GM19324 (cell line): ENCODE data around the gene DPP3.

Source experiments
- ATAC-seq: cut with Tn5 transposase; IDR thresholded peaks from one replicate; pipeline ENCODE4 v1.9.1; 2021; ENCODE audit warnings: mild to moderate bottlenecking, moderate library complexity; ENCODE audit not compliant: unreplicated experiment, low FRiP score

Gene DPP3

DNA sequence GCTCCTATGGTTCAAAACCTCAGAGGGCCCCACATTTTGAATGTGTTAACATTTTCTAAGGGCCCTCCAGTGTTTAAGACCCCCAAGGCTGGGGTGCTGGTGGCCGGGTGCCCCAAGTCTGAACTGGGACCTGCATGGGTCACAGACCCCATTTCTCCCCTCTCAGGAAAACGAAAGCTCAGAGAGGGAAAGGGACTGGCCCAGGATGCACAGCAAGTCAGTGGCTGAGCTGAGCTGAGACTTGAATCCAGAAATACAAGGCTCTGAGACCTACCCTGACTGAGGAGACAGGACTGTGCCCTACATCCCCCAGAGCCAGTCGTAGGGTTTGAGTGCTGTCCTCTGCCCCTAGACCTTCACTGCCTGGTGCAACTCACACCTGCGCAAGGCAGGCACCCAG is 70.7 kb downstream of the DPP3 start:
- no peak for ATAC-seq

DNA sequence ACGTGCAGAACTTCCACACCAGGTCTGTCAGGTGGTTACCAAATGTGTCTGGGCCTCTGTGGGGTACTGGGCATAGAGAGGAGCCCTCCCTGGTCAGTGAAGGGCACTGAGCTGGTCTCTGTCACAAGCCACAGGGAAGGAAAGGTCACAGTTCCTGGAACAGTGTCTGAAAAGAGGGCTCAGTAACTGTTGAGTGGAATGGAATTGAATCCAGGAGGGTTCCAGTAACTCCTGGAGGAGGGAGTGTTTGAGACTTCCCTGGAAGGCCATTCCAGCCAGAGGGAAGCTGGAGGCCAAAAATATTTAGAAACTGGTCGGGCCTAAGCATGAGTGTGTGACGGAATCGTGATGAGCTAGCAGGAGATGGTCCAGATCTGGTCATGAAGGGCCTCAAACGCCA is 74.4 kb downstream of the DPP3 start:
- no peak for ATAC-seq

DNA sequence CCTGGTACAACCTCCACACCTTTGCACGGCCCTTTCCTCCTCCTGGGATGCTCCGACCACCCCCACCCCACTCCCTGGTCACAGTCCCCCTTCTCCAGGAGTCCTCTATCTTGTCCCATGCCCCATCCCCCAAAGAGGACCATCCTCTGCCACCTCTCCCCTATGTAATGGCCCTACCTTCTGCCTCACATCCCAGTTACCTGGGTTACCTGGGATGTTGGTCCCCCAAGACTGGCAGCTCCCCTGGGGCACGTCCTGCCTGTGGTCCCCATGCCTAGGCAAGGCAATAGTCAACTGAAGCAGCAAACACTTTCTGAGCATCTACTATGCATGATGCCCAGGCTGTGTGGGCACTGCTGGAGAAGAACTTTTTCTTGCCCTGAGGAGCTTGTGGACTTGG is 75.2 kb downstream of the DPP3 start:
- no peak for ATAC-seq

DNA sequence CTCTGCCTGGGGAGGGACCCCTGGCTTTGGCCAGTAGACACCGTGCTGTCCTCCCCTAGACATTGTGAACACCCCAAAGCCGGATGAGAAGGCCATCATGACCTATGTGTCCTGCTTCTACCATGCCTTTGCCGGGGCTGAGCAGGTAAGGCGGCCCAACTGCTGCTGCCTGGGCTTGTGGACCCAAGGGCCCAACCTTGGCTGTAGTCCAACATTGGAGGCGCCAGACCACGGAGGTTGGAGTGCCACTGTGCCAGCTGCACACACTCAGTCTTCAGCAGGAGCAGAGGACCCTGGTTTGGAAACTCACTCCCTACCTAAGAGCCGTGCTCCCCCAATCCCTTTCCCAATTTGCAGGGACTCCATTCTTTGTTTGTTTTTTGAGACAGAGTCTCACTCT is 75.9 kb downstream of the DPP3 start:
- ATAC-seq, result no peak

DNA sequence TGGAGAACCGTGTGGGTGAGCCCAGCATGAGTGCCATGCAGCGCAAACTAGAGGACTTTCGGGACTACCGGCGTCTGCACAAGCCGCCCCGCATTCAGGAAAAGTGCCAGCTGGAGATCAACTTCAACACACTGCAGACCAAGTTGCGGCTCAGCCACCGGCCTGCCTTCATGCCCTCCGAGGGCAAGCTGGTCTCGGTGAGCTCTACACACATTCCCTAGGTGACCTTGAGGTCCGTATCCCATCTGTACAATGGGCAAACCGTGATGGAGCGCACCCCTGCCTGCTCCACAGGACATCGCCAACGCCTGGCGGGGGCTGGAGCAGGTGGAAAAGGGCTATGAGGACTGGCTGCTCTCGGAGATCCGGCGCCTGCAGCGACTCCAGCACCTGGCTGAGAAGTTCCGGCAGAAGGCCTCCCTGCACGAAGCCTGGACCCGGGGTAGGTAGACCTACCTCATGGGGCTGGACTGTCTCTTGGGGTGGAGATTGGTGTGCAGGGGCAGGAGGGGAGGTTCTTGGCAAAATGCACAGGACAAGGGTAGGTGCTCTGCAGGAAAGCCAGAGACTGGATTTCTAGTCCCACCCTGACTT is 77.6 kb downstream of the DPP3 start:
- ATAC-seq, result no peak
